Activated T-cell treated with anti-CD3 and anti-CD28 coated beads for 4 hours (primary cell): ENCODE data around the gene KIF16B.
"Not testable (repeated sequence)": the region's sequence is repeated elsewhere in the genome, so short reads cannot be mapped to it uniquely, and the experiment has no call there.

Source experiments
- DNase-seq: peaks from one replicate; pipeline ENCODE4 v3.0.0-alpha.2; 2020

The KIF16B gene

GRCh38 chr20:16236589-16237241 lies 336.5 kb downstream of the KIF16B start:
- no peak for DNase-seq

DNA sequence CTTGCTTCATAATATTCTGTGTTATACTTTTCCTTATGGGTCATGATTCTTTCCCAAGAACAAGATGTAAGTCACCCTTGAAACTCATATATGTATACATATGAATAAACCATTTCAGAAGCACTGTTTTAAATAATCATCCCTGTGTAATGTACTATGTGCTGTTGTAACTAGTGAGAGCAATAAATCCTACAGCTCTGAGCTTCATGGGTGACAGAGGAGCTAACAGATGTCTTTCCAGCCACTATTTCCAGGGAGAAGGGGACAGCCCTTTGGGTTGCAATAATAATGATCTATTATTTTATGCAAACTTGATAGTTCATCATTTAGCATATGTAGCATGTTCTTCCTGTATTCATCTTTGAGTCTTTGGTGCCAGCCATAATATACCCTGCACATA lies 342.8 kb downstream of the KIF16B start:
- no peak for DNase-seq

DNA sequence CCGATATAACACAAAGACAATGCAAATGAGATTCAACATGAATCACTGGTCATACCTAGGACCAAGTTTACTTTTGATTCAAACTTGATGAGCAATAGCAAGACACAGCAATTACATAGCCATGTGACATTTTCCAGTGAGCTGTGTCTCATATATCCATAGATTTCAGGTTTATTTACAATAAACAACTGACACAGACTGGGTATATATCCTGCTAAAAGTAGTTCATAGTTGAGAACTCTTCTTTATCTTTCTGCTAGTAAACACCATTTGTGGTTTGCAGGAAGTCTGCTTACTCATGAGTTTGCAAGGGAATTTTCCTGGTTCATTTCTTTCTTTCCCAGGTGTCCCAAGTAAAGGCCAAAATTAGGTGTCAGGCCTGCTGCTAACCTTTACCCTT lies 343.4 kb downstream of the KIF16B start:
- no peak for DNase-seq

- no peak for DNase-seq
Measured at GRCh38 chr20:16228722-16229121, 344.5 kb downstream of the KIF16B start.

- not testable (repeated sequence) for DNase-seq
Measured at GRCh38 chr20:16226961-16227360, 346.3 kb downstream of the KIF16B start.

DNA sequence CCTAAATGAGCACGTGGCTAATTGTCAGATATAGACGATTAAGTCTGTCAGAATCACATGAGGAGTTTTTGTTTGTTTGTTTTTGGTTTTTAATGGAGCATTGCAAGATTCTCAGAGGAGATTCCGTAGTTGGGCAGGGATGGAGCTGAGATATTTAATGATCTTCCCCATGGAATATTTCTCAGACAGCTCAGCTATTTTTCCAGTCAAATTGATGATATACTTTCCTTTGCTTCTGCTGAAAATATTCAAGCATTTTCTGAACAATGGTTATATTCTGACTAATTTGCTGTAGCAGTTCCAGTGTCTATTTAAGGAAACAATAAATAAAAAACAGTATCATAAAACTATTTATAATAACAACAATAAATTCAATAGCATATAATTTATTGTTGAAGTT lies 348.4 kb downstream of the KIF16B start:
- no peak for DNase-seq

DNA sequence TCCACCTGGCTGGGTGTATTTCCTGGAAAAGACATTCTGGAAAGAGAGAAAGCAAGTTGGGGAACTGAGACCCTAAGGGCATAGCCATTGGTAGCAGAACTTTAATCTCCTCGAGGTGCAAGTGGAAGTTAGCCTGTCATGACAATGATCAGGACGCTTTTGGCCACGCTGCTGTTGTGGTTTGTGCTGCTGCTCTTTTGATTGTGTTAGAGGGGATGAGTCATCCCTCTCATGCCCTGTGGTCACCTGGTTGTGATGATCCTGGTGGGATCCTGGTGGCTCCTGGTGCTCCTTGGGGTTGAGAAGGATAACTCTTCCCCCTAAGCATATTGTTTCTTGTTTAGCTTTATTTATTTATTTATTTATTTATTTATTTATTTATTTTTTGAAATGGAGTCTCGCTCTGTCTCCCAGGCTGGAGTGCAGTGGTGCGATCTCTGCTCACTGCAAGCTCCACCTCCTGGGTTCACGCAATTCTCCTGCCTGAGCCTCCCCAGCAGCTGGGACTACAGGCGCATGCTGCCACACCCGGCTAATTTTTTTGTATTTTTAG lies 350.3 kb downstream of the KIF16B start:
- no peak for DNase-seq
